GM19397 (cell line): ENCODE measurements around the gene LEP.

Experiments used
- ATAC-seq: cut with Tn5 transposase; IDR thresholded peaks from one replicate; pipeline ENCODE4 v1.9.1; 2021; ENCODE audit warnings: mild to moderate bottlenecking, moderate library complexity; ENCODE audit not compliant: unreplicated experiment

LEP gene

GRCh38 chr7:128244861-128245260 is 3.8 kb downstream of the LEP start:
- ATAC-seq, result no peak

- ATAC-seq, result no peak
Observed at GRCh38 chr7:128247108-128247507, 6.0 kb downstream of the LEP start.

DNA sequence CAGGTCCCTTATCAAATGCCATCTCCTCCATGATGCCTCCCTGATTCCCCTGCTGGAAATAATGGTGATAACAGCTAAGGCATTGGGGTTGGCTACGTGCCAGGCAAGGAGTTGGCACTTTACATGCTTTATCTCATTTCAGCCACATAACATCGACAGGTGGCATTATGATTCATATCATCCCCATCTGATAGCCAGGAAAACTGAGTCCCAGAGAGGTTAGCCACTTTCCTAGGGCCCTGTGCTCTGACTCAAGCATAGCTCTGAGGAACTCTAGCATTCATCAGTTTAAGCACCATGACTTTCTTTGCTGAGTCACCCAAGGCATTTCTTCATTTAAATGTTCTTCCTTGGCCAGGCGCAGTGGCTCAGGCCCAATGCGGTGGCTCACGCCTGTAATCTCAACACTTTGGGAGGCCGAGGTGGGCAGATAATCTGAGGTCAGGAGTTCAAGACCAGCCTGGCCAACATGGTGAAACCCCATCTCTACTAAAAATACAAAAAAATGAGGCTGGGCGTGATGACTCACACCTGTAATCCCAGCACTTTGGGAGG is 6.6 kb downstream of the LEP start:
- ATAC-seq, result no peak

GRCh38 chr7:128251337-128251736 is 10.3 kb downstream of the LEP start:
- ATAC-seq, result no peak

DNA sequence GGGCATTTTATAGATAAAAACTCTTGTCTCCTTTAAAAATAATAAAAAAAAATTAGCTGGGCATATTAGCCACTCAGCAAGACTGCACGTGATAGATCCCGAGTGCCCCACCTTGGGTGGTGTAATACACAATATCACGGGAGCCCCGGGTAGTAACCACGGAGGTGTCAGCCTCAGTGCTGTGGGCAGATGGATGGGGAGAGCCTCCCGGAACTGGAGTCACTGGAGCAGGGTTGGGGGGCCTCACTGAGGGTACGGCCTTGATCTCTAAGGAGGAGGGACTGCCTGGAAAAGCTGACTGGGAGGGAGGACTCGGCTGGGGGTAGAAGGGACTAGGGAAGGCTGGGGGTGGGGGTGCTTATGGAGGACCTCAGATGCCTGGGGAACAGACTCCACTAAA is 12.6 kb downstream of the LEP start:
- ATAC-seq, result no peak

GRCh38 chr7:128254470-128254869 is 13.4 kb downstream of the LEP start:
- no peak for ATAC-seq

DNA sequence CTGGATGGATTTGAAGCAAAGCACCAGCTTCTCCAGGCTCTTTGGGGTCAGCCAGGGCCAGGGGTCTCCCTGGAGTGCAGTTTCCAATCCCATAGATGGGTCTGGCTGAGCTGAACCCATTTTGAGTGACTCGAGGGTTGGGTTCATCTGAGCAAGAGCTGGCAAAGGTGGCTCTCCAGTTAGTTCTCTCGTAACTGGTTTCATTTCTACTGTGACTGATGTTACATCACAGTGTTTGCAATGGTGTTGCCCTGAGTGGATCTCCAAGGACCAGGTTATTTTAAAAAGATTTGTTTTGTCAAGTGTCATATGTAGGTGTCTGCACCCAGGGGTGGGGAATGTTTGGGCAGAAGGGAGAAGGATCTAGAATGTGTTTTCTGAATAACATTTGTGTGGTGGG is 14.2 kb downstream of the LEP start:
- ATAC-seq, result no peak

DNA sequence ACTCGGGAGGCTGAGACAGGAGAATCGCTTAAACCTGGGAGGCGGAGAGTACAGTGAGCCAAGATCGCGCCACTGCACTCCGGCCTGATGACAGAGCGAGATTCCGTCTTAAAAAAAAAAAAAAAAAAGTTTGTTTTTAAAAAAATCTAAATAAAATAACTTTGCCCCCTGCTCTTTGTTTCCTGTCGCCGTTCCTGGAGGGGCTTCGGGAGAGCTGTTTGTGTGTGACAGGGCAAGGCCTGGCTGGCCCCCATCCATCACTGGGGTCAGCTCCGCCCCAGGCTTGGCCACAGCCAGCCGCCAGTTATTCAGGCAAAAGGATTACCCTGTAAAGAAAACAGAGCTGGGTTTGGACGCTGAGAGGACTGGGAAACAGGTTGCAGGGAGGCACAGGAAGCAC is 16.4 kb downstream of the LEP start:
- ATAC-seq, result no peak

GRCh38 chr7:128259131-128260061 is 18.3 kb downstream of the LEP start:
- ATAC-seq, result no peak

- no peak for ATAC-seq
Observed at GRCh38 chr7:128260069-128260795, 19.2 kb downstream of the LEP start.

- no peak for ATAC-seq
Observed at GRCh38 chr7:128262273-128263028, 21.4 kb downstream of the LEP start.

DNA sequence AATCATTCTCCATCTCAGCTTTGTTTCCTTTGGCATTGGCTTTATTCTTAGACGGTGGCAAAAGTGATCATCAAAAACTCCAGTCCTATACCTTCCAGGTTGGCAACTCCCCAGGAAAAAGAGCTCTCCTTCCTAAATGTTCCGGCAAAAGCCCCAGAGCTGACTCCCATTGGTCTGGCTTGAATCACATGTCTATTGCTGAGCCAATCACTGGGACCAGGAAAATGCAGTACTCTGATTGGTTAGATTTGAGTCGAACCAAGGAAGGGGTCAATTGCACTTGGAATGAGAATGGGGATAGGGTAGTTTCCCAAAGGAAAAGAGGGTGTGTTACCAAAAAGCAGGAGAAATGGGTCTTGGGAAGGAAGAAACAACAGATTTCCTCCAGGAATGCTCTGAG is 22.3 kb downstream of the LEP start:
- no peak for ATAC-seq

DNA sequence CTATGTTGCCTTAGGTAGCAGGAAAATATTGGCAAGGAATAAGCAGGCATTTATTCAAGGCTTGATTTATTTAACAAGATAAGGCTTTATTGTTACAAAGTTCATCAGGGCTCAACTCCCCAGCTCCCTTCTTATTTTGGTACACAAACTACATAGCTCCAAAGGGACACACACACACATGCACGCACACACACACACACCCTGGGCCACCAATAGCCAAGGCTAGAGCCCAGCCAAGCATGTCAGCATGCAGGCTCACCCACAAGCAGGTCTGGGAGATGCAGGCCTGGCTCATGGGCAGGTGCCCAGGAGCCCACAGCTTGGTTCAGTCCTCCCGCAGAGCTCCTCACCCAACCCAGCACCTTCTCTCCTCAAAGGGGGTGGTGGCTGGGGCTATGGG is 23.4 kb downstream of the LEP start:
- no peak for ATAC-seq

- ATAC-seq, result no peak
Observed at GRCh38 chr7:128265156-128265905, 24.3 kb downstream of the LEP start.

DNA sequence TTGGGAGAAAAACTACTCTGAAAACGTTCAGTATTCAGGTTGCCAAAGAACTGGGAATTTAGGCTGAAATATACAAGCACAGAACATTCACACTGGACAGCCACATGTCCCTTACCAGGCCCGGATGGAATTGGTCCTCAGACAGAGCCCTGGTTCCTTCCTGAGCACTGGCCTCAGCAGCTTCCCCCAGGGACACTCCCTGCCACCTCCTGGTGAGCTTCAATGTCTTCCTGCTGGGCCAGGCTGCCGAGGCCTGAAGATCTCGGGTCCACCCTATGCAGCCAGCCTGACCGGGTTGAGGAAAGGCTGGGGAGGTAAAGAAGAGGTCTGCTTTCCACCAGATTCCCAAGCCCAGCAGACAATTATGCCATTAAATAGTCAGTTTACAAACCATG is 24.8 kb downstream of the LEP start:
- no peak for ATAC-seq

DNA sequence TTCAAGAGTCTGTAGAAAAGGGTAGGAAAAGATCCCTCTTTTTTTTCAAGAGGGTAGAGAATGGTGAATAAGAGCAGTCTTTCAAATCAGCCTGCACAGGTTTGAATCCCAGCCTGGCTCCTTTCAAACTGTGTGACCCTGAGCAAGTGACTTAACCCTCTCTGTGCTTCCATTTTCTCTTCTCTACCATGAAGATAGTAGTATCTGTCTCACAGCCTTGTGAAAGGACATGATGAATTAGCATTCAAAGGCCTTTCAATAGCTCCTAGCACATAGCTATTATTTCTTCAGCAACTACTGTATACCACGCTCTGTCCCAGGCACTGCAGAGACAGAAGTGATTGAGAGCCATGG is 25.4 kb downstream of the LEP start:
- no peak for ATAC-seq

GRCh38 chr7:128266883-128267594 is 26.0 kb downstream of the LEP start:
- no peak for ATAC-seq

- no peak for ATAC-seq
Observed at GRCh38 chr7:128267595-128267924, 26.5 kb downstream of the LEP start.

- no peak for ATAC-seq
Observed at GRCh38 chr7:128268233-128268632, 27.2 kb downstream of the LEP start.

GRCh38 chr7:128270826-128271272 is 29.8 kb downstream of the LEP start:
- no peak for ATAC-seq
